SK-N-SH treated with all-trans-retinoic acid at 6 μM for 48 hours (cell line): ENCODE results near the gene PLEKHG2.

Experiments
- ATAC-seq: fragments of 200-7000 bp; cut with Tn5 transposase; 3 replicates; pipeline ENCODE4 v1.9.1; 2020; ENCODE audit warnings: mild to moderate bottlenecking, moderate library complexity
- ARNTL ChIP-seq: fragments of 450-650 bp; formaldehyde crosslinking; IDR thresholded peaks from 2 replicates; pipeline ENCODE4 v1.5.0; 2020; ENCODE audit warnings: low read depth, mild to moderate bottlenecking, moderate library complexity, borderline replicate concordance
- BACH2 ChIP-seq: fragments of 250-450 bp; sonication (Bioruptor Pico); IDR thresholded peaks from 2 replicates; pipeline ENCODE4 v1.9.0; 2021; ENCODE audit warnings: mild to moderate bottlenecking, borderline replicate concordance
- CSDC2 ChIP-seq: fragments of 250-450 bp; sonication (Bioruptor Pico); IDR thresholded peaks from 2 replicates; pipeline ENCODE4 v1.5.0; 2020; ENCODE audit warnings: mild to moderate bottlenecking, moderate library complexity
- ESRRG ChIP-seq: fragments of 250-450 bp; sonication (Bioruptor Pico); IDR thresholded peaks from 2 replicates; pipeline ENCODE4 v1.6.1; 2021; ENCODE audit warnings: mild to moderate bottlenecking
- GLIS3 ChIP-seq: fragments of 250-450 bp; sonication (Bioruptor Pico); IDR thresholded peaks from 2 replicates; pipeline ENCODE4 v1.5.0; 2020; ENCODE audit warnings: mild to moderate bottlenecking, moderate library complexity
- ISL1 ChIP-seq: fragments of 250-450 bp; sonication (Bioruptor Pico); IDR thresholded peaks from 2 replicates; pipeline ENCODE4 v2.1.2; 2022; ENCODE audit warnings: mild to moderate bottlenecking, moderate library complexity
- OSR1 ChIP-seq: fragments of 250-450 bp; sonication (Bioruptor Pico); IDR thresholded peaks from 2 replicates; pipeline ENCODE4 v1.8.0; 2022; ENCODE audit warnings: moderate library complexity, mild to moderate bottlenecking, inconsistent platforms
- PPARA ChIP-seq: fragments of 250-450 bp; sonication (Bioruptor Pico); IDR thresholded peaks from 2 replicates; pipeline ENCODE4 v1.5.0; 2020; ENCODE audit warnings: mild to moderate bottlenecking, borderline replicate concordance
- RARB ChIP-seq: fragments of 250-450 bp; sonication (Bioruptor Pico); IDR thresholded peaks from 2 replicates; pipeline ENCODE4 v1.8.0; 2021; ENCODE audit warnings: mild to moderate bottlenecking, moderate library complexity
- SNAI2 ChIP-seq: fragments of 250-450 bp; sonication (Bioruptor Pico); IDR thresholded peaks from 2 replicates; pipeline ENCODE4 v1.5.0; 2020; ENCODE audit warnings: mild to moderate bottlenecking, moderate library complexity
- TCF4 ChIP-seq: fragments of 250-450 bp; sonication (Bioruptor Pico); IDR thresholded peaks from 2 replicates; pipeline ENCODE4 v1.8.0; 2021; ENCODE audit warnings: mild to moderate bottlenecking, moderate library complexity, borderline replicate concordance
- TOX ChIP-seq: fragments of 250-450 bp; sonication (Bioruptor Pico); IDR thresholded peaks from 2 replicates; pipeline ENCODE4 v1.8.0; 2021; ENCODE audit warnings: mild to moderate bottlenecking, moderate library complexity, borderline replicate concordance
- ZC3H10 ChIP-seq: fragments of 250-450 bp; sonication (Bioruptor Pico); IDR thresholded peaks from 2 replicates; pipeline ENCODE4 v1.5.1; 2021; ENCODE audit warnings: mild to moderate bottlenecking, moderate library complexity
- ZFP3 ChIP-seq: fragments of 250-450 bp; sonication (Bioruptor Pico); IDR thresholded peaks from 2 replicates; pipeline ENCODE4 v1.5.0; 2020; ENCODE audit warnings: mild to moderate bottlenecking, moderate library complexity
- ZFP30 ChIP-seq: fragments of 450-650 bp; formaldehyde crosslinking; IDR thresholded peaks from 2 replicates; pipeline ENCODE4 v1.5.0; 2022; ENCODE audit warnings: mild to moderate bottlenecking, moderate library complexity
- ZNF565 ChIP-seq: fragments of 450-650 bp; formaldehyde crosslinking; conservative IDR thresholded peaks from 2 replicates; pipeline ENCODE4 v1.5.0; 2020; ENCODE audit warnings: low read depth, mild to moderate bottlenecking, moderate library complexity
- ZNF70 ChIP-seq: fragments of 450-650 bp; formaldehyde crosslinking; IDR thresholded peaks from 2 replicates; pipeline ENCODE4 v1.5.0; 2020; ENCODE audit warnings: mild to moderate bottlenecking, moderate library complexity
- ZNF8 ChIP-seq: fragments of 450-650 bp; formaldehyde crosslinking; IDR thresholded peaks from 2 replicates; pipeline ENCODE4 v1.5.0; 2020; ENCODE audit warnings: mild to moderate bottlenecking, moderate library complexity
- TF ChIP-seq, protein P1 (sequence below): fragments of 250-450 bp; sonication (Bioruptor Pico); IDR thresholded peaks from 2 replicates; pipeline ENCODE4 v1.5.1; 2020; ENCODE audit warnings: low read depth, mild to moderate bottlenecking, moderate library complexity
- TF ChIP-seq, protein P2 (sequence below): fragments of 250-450 bp; sonication (Bioruptor Pico); IDR thresholded peaks from 2 replicates; pipeline ENCODE4 v1.8.0; 2021; ENCODE audit warnings: low read depth, mild to moderate bottlenecking, moderate library complexity, borderline replicate concordance
- TF ChIP-seq, protein P3 (sequence below): fragments of 250-450 bp; sonication (Bioruptor Pico); IDR thresholded peaks from 2 replicates; pipeline ENCODE4 v1.8.0; 2020; ENCODE audit warnings: mild to moderate bottlenecking, moderate library complexity, borderline replicate concordance
- TF ChIP-seq, protein P4 (sequence below): fragments of 250-450 bp; sonication (Bioruptor Pico); IDR thresholded peaks from 2 replicates; pipeline ENCODE4 v1.5.0; 2020; ENCODE audit warnings: mild to moderate bottlenecking, moderate library complexity
- TF ChIP-seq, protein P5 (sequence below): fragments of 250-450 bp; sonication (Bioruptor Pico); IDR thresholded peaks from 2 replicates; pipeline ENCODE4 v1.5.1; 2021; ENCODE audit warnings: mild to moderate bottlenecking, moderate library complexity

Gene PLEKHG2, protein sequence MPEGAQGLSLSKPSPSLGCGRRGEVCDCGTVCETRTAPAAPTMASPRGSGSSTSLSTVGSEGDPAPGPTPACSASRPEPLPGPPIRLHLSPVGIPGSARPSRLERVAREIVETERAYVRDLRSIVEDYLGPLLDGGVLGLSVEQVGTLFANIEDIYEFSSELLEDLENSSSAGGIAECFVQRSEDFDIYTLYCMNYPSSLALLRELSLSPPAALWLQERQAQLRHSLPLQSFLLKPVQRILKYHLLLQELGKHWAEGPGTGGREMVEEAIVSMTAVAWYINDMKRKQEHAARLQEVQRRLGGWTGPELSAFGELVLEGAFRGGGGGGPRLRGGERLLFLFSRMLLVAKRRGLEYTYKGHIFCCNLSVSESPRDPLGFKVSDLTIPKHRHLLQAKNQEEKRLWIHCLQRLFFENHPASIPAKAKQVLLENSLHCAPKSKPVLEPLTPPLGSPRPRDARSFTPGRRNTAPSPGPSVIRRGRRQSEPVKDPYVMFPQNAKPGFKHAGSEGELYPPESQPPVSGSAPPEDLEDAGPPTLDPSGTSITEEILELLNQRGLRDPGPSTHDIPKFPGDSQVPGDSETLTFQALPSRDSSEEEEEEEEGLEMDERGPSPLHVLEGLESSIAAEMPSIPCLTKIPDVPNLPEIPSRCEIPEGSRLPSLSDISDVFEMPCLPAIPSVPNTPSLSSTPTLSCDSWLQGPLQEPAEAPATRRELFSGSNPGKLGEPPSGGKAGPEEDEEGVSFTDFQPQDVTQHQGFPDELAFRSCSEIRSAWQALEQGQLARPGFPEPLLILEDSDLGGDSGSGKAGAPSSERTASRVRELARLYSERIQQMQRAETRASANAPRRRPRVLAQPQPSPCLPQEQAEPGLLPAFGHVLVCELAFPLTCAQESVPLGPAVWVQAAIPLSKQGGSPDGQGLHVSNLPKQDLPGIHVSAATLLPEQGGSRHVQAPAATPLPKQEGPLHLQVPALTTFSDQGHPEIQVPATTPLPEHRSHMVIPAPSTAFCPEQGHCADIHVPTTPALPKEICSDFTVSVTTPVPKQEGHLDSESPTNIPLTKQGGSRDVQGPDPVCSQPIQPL (N-terminal part only)

DNA sequence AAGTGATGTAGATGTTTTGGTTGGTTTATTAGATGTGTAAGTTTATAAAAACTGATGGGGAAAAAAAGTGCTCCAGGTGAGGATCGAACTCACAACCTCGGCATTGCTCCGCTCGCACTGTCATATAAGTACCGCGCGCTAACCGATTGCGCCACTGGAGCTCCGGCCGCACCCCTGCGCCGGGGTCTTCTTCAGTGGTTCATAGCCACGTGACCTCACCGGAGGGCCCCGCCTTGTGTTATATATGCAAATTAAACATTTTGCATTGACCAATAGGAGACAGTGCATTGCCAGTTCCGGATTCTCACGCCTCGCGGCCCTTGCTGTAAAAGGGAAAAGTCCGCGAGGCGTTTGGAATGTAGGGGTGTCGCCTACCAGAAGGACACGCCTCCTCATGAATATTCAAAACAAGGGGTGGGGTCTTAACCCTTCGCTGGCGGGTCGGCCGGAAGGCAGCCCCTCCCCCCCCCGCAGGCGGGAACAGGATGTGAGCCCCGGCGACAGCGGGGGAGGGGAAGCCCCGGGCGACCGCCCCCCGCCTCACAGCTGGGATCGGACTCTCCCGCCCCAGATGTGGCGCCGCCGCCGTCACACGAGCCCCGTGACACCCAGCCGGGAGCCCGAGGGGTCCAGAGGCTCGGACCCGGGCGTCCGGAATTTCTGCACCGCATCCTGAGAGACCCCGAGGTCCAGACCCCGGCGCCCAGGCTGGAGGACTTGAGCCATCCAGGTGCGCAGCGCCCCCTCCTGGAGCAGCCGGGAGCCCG lies at the start of gene PLEKHG2:
Gene PLEKHG2, plus strand, starts transcription at position 570 of the 767 bp plus-strand sequence. CDS start 1,418 bp downstream, outside the sequence.
- TF ChIP-seq TOX (CRISPR knock-in tag) (peak; percentile 89; the same call in 1 of the 2 replicates), SNAI2 (CRISPR knock-in tag) (peak; percentile 21; the same call in 1 of the 2 replicates), BACH2 (CRISPR knock-in tag) (no peak), ZNF565 (no peak), GLIS3 (peak; percentile 79), PPARA (CRISPR knock-in tag) (no peak), ZNF70 (CRISPR knock-in tag) (no peak), ZC3H10 (CRISPR knock-in tag) (peak; percentile 92), ARNTL (CRISPR knock-in tag) (peak; percentile 92), TCF4 (CRISPR knock-in tag) (peak; percentile 30; the same call in 1 of the 2 replicates), ESRRG (CRISPR knock-in tag) (peak; percentile 67; the same call in 1 of the 2 replicates), ZFP3 (peak; percentile 46; the same call in 1 of the 2 replicates), OSR1 (CRISPR knock-in tag) (no peak), ISL1 (no peak), ZNF8 (CRISPR knock-in tag) (no peak), CSDC2 (CRISPR knock-in tag) (no peak; the same call in 1 of the 2 replicates), RARB (CRISPR knock-in tag) (peak; percentile 92; the same call in 1 of the 2 replicates), ZFP30 (CRISPR knock-in tag) (no peak)
- TF ChIP-seq, protein P1, sequence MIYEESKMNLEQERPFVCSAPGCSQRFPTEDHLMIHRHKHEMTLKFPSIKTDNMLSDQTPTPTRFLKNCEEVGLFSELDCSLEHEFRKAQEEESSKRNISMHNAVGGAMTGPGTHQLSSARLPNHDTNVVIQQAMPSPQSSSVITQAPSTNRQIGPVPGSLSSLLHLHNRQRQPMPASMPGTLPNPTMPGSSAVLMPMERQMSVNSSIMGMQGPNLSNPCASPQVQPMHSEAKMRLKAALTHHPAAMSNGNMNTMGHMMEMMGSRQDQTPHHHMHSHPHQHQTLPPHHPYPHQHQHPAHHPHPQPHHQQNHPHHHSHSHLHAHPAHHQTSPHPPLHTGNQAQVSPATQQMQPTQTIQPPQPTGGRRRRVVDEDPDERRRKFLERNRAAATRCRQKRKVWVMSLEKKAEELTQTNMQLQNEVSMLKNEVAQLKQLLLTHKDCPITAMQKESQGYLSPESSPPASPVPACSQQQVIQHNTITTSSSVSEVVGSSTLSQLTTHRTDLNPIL (CRISPR knock-in tag), result peak; percentile 54; the same call in 1 of the 2 replicates
- TF ChIP-seq, protein P2, sequence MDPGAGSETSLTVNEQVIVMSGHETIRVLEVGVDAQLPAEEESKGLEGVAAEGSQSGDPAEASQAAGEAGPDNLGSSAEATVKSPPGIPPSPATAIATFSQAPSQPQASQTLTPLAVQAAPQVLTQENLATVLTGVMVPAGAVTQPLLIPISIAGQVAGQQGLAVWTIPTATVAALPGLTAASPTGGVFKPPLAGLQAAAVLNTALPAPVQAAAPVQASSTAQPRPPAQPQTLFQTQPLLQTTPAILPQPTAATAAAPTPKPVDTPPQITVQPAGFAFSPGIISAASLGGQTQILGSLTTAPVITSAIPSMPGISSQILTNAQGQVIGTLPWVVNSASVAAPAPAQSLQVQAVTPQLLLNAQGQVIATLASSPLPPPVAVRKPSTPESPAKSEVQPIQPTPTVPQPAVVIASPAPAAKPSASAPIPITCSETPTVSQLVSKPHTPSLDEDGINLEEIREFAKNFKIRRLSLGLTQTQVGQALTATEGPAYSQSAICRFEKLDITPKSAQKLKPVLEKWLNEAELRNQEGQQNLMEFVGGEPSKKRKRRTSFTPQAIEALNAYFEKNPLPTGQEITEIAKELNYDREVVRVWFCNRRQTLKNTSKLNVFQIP (CRISPR knock-in tag), result 0 out of 2 replicates have a peak, but pooled peaks have one; percentile 25
- TF ChIP-seq, protein P3, sequence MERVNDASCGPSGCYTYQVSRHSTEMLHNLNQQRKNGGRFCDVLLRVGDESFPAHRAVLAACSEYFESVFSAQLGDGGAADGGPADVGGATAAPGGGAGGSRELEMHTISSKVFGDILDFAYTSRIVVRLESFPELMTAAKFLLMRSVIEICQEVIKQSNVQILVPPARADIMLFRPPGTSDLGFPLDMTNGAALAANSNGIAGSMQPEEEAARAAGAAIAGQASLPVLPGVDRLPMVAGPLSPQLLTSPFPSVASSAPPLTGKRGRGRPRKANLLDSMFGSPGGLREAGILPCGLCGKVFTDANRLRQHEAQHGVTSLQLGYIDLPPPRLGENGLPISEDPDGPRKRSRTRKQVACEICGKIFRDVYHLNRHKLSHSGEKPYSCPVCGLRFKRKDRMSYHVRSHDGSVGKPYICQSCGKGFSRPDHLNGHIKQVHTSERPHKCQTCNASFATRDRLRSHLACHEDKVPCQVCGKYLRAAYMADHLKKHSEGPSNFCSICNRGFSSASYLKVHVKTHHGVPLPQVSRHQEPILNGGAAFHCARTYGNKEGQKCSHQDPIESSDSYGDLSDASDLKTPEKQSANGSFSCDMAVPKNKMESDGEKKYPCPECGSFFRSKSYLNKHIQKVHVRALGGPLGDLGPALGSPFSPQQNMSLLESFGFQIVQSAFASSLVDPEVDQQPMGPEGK, result no peak; the same call in none of the 2 replicates
- TF ChIP-seq, protein P4, sequence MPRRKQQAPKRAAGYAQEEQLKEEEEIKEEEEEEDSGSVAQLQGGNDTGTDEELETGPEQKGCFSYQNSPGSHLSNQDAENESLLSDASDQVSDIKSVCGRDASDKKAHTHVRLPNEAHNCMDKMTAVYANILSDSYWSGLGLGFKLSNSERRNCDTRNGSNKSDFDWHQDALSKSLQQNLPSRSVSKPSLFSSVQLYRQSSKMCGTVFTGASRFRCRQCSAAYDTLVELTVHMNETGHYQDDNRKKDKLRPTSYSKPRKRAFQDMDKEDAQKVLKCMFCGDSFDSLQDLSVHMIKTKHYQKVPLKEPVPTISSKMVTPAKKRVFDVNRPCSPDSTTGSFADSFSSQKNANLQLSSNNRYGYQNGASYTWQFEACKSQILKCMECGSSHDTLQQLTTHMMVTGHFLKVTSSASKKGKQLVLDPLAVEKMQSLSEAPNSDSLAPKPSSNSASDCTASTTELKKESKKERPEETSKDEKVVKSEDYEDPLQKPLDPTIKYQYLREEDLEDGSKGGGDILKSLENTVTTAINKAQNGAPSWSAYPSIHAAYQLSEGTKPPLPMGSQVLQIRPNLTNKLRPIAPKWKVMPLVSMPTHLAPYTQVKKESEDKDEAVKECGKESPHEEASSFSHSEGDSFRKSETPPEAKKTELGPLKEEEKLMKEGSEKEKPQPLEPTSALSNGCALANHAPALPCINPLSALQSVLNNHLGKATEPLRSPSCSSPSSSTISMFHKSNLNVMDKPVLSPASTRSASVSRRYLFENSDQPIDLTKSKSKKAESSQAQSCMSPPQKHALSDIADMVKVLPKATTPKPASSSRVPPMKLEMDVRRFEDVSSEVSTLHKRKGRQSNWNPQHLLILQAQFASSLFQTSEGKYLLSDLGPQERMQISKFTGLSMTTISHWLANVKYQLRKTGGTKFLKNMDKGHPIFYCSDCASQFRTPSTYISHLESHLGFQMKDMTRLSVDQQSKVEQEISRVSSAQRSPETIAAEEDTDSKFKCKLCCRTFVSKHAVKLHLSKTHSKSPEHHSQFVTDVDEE (CRISPR knock-in tag), result no peak; the same call in none of the 2 replicates
- TF ChIP-seq, protein P5, sequence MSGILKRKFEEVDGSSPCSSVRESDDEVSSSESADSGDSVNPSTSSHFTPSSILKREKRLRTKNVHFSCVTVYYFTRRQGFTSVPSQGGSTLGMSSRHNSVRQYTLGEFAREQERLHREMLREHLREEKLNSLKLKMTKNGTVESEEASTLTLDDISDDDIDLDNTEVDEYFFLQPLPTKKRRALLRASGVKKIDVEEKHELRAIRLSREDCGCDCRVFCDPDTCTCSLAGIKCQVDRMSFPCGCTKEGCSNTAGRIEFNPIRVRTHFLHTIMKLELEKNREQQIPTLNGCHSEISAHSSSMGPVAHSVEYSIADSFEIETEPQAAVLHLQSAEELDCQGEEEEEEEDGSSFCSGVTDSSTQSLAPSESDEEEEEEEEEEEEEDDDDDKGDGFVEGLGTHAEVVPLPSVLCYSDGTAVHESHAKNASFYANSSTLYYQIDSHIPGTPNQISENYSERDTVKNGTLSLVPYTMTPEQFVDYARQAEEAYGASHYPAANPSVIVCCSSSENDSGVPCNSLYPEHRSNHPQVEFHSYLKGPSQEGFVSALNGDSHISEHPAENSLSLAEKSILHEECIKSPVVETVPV (CRISPR knock-in tag), result 0 out of 2 replicates have a peak, but pooled peaks have one; percentile 88
- TF ChIP-seq, all 23 proteins: peak for 12
- peak; percentile 66 for ATAC-seq
